Putamen (tissue), 1 donor: Measurements from ENCODE around the gene NUP85.
"Not testable (repeated sequence)": the region's sequence is repeated elsewhere in the genome, so short reads cannot be mapped to it uniquely, and the experiment has no call there.

Source experiments
- DNase-seq: peaks from one replicate; pipeline ENCODE4 v3.0.0-alpha.2; 2016; ENCODE audit warnings: low spot score

NUP85 gene

DNA sequence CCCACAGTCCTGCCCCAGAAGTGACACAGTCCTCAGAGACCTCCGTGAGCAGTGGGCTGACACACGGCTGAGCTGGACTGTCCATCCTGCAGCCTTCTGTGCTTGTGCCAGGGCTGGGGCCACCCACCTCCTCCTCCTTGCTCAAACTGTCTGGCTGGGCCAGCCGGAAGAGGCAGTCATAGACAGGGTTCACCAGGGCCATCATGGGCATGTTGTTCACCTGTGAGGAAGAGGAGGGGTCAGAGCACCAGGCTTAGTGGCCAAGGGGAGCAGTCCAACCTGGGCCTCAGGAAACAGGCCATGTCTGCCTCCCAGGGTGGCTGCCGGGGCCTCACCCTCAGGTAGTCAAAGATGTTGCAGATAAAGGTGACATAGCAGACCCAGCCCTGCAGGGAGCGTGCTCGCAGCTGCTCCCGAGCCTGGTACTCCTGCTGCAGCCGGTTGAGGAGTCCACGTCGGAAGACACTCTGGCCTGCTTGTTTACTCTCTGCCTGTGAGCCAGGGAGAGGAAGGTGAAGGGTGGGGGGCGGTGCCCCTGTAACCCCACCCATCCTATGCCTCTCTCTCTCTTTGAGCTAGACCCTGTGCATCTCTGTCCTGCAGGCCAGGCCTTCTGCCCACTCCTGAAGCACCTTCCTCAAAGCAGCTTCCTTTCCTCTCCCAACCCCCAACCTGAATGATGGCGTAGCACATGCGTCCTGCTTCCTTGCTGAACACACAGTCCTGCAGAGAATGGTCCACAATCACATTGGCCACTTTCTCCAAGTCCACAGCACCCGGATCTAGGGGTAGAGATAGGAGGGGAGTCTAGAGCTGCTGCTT is 62.1 kb downstream of the NUP85 start:
- no peak for DNase-seq

- DNase-seq = no peak
These were observed 64.4 kb downstream of the NUP85 start for GRCh38 chr17:75269844-75270217.

DNA sequence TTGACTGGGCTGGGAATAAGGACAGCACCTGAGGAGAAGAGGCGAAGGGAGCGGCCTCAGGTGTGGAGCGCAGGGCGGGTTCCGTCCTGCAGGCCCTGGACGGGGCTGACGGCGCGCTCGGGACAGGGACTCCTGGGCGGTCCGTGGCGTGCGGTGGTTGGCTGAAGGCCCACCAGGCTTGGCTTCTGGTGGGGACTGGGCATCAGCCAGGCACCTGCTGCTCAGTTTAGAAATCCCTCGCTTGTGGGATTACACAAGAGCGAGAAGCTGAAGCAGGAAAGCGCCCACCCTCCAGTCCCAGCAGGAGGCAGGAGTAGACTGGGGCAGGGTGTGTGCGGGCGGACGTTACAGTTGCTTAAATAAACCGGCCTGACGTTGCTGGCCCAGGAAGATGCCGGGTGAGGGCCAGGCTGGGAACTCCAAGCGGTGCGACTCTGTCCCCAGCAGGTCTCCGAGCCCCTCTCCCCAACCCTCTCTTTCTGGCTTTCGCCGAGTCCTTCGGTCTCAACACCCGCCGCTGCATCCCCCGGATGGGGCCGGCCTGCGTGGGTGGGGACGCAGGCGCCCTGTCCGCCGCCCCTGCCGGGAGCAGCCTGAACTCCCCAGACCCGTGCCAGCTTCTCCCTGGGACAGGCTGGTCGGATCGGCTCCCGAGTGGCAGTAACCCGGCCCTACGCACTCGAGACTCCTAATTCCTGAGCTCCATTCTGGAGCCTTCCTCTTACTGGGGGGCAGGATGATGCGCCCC is 64.9 kb downstream of the NUP85 start:
- DNase-seq = peak; percentile 41

DNA sequence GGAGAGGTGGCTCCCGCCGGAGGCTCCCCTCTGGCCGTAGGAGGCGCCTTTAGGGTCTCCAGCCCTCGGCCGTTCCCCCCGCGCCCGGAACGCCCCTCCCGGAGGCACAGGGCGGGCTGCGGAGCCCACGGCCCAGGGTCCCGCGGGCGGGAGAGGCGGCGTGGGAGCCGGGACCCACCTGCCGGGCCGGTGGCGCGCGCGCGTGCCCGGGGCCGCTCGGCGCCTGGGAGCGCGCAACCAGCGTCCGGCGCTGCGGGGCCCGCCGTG is 65.4 kb downstream of the NUP85 start, which contains the start of gene MIF4GD:
Gene MIF4GD (minus strand): TSS at position 266 of the 267 bp plus-strand sequence. CDS start 1,036 bp downstream, outside the sequence.
- DNase-seq = no peak

- peak; percentile 81 for DNase-seq
These were observed 65.9 kb downstream of the NUP85 start for GRCh38 chr17:75271233-75271954.

DNA sequence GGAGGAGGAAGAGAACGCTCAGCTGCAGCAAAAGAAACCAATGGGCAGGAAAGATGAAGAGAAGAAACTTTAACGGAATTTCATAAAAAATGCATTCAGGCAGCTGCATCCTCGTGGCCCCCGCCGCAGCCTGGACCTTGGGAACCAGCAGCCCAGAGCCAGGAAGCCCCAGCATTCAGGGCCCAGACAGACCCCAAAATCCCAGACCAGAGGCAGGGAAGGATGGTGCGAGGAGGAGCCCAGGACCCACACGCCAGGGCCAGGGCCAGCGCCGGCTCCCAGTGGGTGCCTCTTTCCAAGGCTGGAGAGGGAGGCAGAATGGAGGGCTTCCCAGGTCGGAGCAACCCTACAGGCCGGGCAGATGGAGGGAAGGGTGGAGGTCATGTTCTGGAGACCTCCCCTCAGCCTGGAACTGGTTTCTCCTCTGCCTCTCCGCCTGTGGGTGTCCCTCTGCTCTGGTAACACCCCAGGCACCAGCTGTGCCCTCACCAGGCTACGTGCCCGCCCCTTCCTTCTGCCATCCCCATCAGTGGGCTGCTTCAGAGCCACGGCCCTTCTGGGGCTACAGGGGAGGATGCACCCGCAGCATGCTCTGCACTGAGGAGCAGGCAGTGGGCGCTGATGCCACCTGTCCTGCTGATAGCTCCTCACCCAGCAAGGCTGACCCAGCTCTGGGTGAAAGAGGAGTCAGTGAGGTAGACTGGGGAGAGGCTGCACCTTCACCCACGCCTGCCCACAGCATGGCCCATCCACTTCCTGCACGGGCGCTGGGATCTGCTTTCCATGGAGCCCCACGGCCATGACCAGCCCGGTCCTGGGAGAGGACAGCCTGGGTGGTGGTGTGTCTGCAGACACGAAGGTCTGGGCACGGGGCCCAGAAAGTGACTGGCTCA is 66.7 kb downstream of the NUP85 start:
- DNase-seq = no peak

GRCh38 chr17:75272848-75273184 is 67.3 kb downstream of the NUP85 start:
- no peak for DNase-seq

DNA sequence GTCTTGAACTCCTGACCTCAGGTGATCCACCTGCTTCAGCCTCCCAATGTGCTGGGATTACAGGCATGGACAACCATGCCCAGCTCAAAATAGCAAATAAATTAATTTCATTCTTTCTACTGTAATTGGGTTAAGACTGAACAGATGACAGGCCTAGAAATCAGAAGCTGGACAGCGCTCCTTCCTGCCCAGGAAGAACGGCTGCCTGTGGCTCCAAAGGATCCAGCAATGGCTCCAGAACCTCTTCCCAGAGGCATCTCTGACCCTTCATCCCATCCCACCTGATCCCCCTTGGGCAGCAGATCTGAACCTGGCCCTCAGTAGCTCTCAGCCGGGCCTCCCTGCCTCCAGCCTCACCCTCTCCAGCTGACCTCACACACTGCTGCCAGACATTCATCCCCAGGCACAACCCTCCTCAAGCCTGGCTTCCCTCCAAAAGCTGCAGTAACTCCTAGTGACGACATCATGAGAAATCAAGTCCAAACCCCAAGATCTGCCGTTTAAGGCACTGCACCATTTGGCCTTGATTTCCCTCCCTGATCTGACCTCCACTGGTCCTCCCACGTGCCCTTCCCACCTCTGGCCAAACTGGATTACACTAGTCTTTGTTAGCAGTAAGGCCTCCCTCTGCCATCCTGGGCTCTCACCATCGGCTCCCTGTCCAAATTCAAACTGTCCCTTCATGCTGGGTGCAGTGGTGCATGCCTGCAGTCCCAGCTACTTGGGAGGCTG is 68.7 kb downstream of the NUP85 start:
- no peak for DNase-seq

DNA sequence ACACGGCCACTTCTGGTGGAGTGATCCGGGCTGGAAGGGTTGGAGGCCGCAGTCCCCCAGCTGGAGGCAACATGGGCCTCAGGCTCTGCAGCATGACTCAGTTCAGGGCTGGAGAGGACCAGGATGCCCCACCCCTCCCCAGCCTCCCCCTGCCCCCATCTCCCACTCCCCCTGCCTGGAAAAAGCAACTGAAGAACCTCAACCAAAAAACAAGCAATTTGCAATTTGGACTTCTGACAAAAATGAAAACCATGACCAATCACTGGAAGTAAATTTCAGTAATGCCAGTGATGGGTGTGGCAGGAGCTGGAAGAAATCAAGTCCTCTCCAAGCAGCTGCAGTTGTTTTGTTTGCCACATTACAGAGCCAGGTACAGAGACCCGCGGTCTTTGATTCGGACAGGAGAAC is 72.2 kb downstream of the NUP85 start:
- DNase-seq = no peak

GRCh38 chr17:75280189-75280588 is 74.7 kb downstream of the NUP85 start:
- DNase-seq = not testable (repeated sequence)

DNA sequence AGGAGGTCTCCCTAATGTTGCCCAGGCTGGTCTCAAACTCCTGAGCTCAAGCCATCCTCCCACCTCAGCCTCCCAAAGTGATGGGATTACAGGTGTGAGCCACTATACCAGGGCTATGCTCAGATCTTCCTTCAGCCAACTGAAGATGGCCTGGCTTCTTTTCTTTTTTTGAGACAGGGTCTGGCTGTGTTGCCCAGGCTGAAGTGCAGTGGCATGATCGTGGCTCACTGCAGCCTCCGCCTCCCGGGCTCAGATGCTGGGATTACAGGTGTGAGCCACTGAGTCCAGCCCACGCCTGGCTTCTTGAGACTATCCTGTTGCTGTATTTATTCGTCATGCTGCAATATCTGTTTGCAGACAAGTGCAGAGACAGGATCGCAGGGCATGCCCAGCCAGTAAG is 79.6 kb downstream of the NUP85 start:
- no peak for DNase-seq
